GM23338 (cell line): ENCODE data around the gene EPHB1.

Experiments used
- CREB1 ChIP-seq: fragments of 250-450 bp; sonication (Bioruptor Pico); IDR thresholded peaks from 2 replicates; pipeline ENCODE4 v1.5.0; 2020; ENCODE audit warnings: low read depth, mild to moderate bottlenecking, moderate library complexity
- EZH2 ChIP-seq: fragments of 200-600 bp; sonication (generic); IDR thresholded peaks from one replicate; pipeline ENCODE4 v1.8.0; 2017; ENCODE audit warnings: antibody characterized with exemption, mild to moderate bottlenecking, low read depth; ENCODE audit not compliant: unreplicated experiment
- EZH2phosphoT487 ChIP-seq: fragments of 200-600 bp; sonication (generic); IDR thresholded peaks from one replicate; pipeline ENCODE4 v1.8.1; 2018; ENCODE audit warnings: antibody characterized with exemption; ENCODE audit not compliant: unreplicated experiment
- JUNB ChIP-seq: IDR thresholded peaks from one replicate; pipeline ENCODE4 v1.6.1; 2016; ENCODE audit warnings: antibody characterized with exemption; ENCODE audit not compliant: unreplicated experiment
- POLR2AphosphoS5 ChIP-seq: IDR thresholded peaks from 2 replicates; pipeline ENCODE4 v1.6.1; 2016; ENCODE audit warnings: antibody characterized with exemption, low read depth
- STAT1 ChIP-seq: IDR thresholded peaks from one replicate; pipeline ENCODE4 v1.6.1; 2016; ENCODE audit warnings: antibody characterized with exemption; ENCODE audit not compliant: unreplicated experiment
- ZNF114 ChIP-seq: fragments of 250-450 bp; sonication (Bioruptor Pico); IDR thresholded peaks from 2 replicates; pipeline ENCODE4 v1.5.0; 2020; ENCODE audit warnings: mild to moderate bottlenecking, moderate library complexity
- TF ChIP-seq, protein P1 (sequence below), 2 experiments: fragments of 200-600 bp in 1 of 2; sonication (generic) in 1 of 2; conservative IDR thresholded peaks; 2 replicates each; pipeline versions ENCODE4 v1.5.1 to v1.6.1; 2016 to 2017; ENCODE audit warnings: antibody characterized with exemption in 2 of 2, low read depth in 2 of 2, mild to moderate bottlenecking in 2 of 2, moderate library complexity in 1 of 2

GRCh38 chr3:134803051-134803505 lies 8.0 kb downstream of the EPHB1 start:
- TF ChIP-seq CREB1 (no peak), POLR2AphosphoS5 (no peak), EZH2phosphoT487 (no peak), ZNF114 (CRISPR knock-in tag) (no peak), JUNB (no peak), STAT1 (no peak), EZH2 (no peak)
- TF ChIP-seq, protein P1, sequence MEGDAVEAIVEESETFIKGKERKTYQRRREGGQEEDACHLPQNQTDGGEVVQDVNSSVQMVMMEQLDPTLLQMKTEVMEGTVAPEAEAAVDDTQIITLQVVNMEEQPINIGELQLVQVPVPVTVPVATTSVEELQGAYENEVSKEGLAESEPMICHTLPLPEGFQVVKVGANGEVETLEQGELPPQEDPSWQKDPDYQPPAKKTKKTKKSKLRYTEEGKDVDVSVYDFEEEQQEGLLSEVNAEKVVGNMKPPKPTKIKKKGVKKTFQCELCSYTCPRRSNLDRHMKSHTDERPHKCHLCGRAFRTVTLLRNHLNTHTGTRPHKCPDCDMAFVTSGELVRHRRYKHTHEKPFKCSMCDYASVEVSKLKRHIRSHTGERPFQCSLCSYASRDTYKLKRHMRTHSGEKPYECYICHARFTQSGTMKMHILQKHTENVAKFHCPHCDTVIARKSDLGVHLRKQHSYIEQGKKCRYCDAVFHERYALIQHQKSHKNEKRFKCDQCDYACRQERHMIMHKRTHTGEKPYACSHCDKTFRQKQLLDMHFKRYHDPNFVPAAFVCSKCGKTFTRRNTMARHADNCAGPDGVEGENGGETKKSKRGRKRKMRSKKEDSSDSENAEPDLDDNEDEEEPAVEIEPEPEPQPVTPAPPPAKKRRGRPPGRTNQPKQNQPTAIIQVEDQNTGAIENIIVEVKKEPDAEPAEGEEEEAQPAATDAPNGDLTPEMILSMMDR (conservative IDR thresholded peaks at IDR 0.05; ENCODE audit: low read depth in 2 of 2): no peak
